Central memory CD4-positive, alpha-beta T cell (primary cell): ENCODE results near the gene HHATL.

ENCODE experiments used
- DNase-seq: peaks from one replicate; pipeline ENCODE4 v3.0.0; 2022

HHATL gene

GRCh38 chr3:42649006-42649405 is 53.6 kb downstream of the HHATL start:
- no peak for DNase-seq

GRCh38 chr3:42647821-42648459 is 54.7 kb downstream of the HHATL start:
- no peak for DNase-seq
